HPDE6-E6E7 (cell line): ENCODE data around the gene DDX10.

Experiments
- DNase-seq: peaks from one replicate; pipeline ENCODE4 v3.0.0; 2011; ENCODE audit warnings: missing footprints; ENCODE audit errors: extremely low spot score

DDX10 gene

GRCh38 chr11:108871867-108872266 is 207.0 kb downstream of the DDX10 start:
- no peak for DNase-seq

DNA sequence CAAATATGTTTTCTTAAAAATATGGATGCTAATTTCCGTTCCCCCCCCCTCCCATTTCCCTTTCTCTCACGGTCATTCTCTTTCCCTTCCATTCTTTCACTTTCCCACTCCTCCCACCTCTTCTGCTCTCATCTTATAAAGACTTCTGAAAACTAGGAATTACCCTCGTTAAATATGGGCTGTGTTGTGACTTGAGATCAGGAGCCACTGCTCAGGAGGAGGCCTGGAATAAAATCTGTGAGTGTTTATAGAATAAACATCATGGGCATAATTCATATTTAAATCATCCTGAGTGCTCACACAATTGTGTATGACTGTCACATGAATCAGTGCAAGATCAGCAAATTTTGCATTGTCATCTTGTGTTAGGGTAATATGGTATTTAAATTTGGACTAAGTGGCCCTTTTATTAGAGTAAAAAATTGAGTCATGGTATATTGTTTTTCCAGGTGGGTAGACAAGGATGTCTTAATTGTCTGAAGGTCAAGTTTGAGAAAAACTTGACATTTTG is 208.0 kb downstream of the DDX10 start:
- DNase-seq = no peak

GRCh38 chr11:108873310-108873709 is 208.4 kb downstream of the DDX10 start:
- no peak for DNase-seq

- DNase-seq = no peak
Measured at GRCh38 chr11:108873941-108874340, 209.1 kb downstream of the DDX10 start.

DNA sequence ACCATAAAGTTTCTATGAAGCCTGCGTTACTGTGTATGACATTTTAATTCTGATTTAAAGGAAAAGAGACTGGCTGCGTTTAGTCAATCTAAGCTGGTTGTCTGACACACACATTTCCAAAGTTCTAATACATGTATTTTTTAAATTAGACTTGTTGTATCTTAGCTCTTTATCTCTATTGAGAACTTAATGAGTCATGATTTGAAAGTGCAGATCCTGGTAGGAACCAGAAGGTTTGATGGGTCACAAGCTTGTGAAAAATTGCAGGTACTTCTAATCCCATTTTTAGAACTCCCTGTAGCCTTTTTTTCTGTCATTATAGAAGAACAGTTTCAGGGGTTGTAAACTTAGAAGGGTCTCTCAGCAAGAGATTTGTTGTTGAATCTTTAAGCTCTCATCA is 210.3 kb downstream of the DDX10 start:
- DNase-seq = no peak

GRCh38 chr11:108877178-108877577 is 212.3 kb downstream of the DDX10 start:
- no peak for DNase-seq

- DNase-seq = no peak
Measured at GRCh38 chr11:108880510-108880909, 215.6 kb downstream of the DDX10 start.

GRCh38 chr11:108881131-108881530 is 216.3 kb downstream of the DDX10 start:
- no peak for DNase-seq

DNA sequence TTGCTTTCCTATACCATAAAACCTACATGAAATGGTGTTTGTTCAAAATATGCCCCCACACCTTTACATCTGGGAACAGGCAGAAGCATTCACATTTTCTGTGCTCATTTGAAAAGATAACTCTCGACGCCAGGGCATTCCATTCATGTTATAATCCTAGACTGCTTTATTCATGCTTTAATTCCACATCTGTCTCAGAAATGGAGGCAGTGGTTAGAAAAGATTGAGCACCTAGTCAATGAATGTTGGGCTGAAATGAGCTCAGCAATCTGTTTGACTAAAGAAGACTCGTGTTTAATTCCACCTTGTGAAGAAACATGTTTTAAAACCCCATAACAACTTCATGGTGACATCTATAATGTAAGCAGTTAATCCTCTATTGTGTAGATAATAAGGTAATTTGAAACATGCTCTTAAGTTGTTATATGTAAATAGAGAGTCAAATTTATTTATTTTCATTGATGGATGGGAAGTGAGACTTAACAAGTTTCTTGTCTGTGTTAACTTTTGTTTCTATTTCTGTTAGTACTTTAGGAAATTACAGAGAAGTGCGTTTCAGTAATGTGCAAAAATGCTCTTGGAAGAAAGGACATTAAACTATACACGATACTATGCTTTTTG is 217.5 kb downstream of the DDX10 start:
- no peak for DNase-seq

- DNase-seq = no peak
Measured at GRCh38 chr11:108886005-108886659, 221.3 kb downstream of the DDX10 start.

DNA sequence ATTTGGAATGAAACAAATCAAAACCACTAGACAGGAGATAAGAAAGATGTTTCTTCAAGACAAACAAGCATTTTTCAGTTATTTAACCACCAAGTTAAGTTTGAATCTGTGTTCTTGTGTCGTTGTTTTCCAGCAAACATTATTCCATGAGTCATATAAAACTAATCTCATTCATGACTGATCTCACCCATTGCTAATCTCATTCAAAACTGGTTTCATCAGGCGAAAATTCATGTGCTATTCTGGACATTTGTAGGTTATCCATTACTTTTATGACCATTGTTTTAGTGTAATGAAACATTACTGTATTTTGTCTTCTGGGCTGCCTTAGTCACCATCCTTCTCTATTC is 221.8 kb downstream of the DDX10 start:
- peak; percentile 7 for DNase-seq

GRCh38 chr11:108887436-108888238 is 222.8 kb downstream of the DDX10 start:
- DNase-seq = no peak

GRCh38 chr11:108890482-108891105 is 225.7 kb downstream of the DDX10 start:
- no peak for DNase-seq

- no peak for DNase-seq
Measured at GRCh38 chr11:108891143-108891542, 226.3 kb downstream of the DDX10 start.

GRCh38 chr11:108891909-108892511 is 227.1 kb downstream of the DDX10 start:
- DNase-seq = no peak

DNA sequence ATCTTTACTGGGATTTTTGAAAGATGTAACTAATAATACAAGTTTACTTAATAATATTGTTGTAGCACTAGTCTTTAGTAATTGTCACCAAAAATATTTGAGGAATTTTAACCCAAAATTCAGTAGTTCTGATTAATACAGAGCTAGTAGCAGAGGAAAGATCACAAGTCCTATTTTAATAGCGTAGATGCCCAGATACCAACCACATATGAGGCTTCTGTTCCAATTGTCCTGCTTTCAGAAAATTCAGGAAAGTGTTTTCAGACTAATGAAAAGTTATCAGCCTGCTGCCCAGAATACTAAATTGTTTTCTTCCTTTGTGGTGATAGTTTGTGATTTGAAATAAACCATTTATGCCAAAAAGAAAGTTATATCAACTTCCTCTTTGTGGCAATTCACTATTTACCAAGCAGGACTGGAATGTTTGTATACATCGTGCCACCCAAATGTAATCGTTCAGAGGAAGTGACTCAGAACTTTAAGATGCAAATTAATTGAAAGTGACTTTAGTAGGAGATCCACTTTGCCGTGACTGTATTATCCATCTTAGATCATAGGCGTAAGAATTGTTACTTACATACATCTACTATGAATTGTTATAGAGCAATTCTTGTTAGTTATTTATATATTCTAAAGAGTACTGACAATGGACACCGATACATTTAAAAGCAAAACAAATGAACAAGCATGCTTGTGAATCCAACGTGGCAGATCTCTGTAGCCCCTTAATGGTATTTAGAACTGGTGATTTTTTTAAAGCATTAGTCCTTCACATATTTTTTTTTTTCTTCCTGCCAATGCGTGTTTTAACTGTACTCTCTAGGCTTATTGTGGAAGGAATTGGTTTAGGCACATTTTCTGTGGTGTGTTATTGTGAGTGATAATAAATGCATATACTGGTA is 231.0 kb downstream of the DDX10 start:
- no peak for DNase-seq

DNA sequence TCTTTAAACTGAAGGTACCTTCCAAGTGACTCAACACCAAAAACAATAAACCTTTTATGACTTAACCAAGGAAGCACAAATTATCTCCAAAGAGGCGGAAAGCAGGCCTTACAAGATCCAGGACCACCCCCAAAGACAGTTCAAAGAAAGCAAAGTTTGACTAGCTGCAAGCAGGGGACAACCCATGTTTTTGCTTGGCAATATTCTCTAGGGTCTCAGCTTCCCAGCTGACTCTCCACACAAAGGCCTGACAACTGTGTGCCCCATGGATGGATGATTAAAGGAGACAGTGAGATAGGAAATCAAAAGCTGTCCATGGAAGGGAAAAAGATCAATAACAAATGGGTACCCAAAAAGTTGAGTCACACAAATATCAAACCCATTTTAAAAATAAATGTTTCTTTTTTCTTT is 232.2 kb downstream of the DDX10 start:
- no peak for DNase-seq

- no peak for DNase-seq
Measured at GRCh38 chr11:108897916-108898315, 233.0 kb downstream of the DDX10 start.

DNA sequence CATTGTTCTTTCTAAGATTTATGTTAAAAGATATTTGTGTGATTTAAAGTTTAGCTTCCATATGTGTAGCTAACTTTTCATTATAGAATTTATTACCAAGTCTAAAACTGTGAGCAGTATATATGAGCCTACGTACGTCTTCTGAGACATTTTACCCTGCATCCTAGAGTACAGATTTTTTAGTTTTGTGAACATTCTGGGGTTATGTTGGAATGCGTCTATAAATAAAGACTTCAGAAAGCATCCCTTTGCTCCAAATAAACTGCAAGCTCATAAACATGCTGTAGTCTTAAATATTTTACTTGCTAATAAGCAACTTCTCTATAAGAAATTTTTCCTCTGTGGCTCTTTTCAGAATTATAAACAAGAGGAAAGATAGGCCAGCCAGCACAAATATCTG is 236.5 kb downstream of the DDX10 start:
- no peak for DNase-seq

GRCh38 chr11:108902027-108902469 is 237.2 kb downstream of the DDX10 start:
- no peak for DNase-seq

- no peak for DNase-seq
Measured at GRCh38 chr11:108904480-108904879, 239.6 kb downstream of the DDX10 start.
